Measurements from ENCODE around the gene C17orf114.

GRCh38 chr17:4806777-4807604 is 4.9 kb upstream of the C17orf114 start, which contains the start of gene PLD2:
- TF ChIP-seq CTCF (IDR thresholded peaks at IDR 0.05) (no peak), POLR2A (IDR thresholded peaks at IDR 0.05) (peak in 1 of 2 donors; percentile 11), POLR2AphosphoS5 (IDR thresholded peaks at IDR 0.05) (no peak), EP300 (IDR thresholded peaks at IDR 0.05) (no peak)

All from suprapubic skin (tissue), 4 donors.